Putamen (tissue), 1 donor: ENCODE data around the gene DPYSL3.
"Not testable (repeated sequence)": the region's sequence is repeated elsewhere in the genome, so short reads cannot be mapped to it uniquely, and the experiment has no call there.

Experiments used
- DNase-seq: peaks from one replicate; pipeline ENCODE4 v3.0.0-alpha.2; 2016; ENCODE audit warnings: low spot score

DPYSL3 gene

GRCh38 chr5:147509710-147510651 lies at the start of gene DPYSL3:
Gene DPYSL3 (minus strand): TSS chr5:147510068. CDS start chr5:147509858, 210 bp downstream.
- DNase-seq, result peak; percentile 11

- no peak for DNase-seq
Observed at GRCh38 chr5:147558826-147559225, 49.0 kb upstream of the DPYSL3 start.

GRCh38 chr5:147557876-147558745 lies 48.2 kb upstream of the DPYSL3 start:
- no peak for DNase-seq

DNA sequence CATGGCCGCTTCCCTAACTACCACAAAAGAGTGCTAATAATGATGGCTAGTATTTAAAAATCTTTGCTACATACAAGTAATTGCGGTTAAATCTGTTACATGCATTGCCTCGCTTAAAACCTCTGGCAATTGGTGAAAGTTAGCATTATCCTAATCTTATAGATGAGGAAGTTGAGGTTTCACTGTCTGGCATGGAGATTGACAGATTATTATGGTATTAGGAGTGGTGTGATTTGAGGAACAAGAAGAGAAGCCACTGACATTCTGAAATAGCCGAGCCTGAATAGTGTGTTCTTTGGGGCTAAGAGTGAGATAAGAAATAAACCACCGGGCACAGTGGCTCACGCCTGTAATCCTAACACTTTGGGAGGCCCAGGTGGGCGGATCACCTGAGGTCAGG lies 45.3 kb upstream of the DPYSL3 start:
- DNase-seq, result no peak

DNA sequence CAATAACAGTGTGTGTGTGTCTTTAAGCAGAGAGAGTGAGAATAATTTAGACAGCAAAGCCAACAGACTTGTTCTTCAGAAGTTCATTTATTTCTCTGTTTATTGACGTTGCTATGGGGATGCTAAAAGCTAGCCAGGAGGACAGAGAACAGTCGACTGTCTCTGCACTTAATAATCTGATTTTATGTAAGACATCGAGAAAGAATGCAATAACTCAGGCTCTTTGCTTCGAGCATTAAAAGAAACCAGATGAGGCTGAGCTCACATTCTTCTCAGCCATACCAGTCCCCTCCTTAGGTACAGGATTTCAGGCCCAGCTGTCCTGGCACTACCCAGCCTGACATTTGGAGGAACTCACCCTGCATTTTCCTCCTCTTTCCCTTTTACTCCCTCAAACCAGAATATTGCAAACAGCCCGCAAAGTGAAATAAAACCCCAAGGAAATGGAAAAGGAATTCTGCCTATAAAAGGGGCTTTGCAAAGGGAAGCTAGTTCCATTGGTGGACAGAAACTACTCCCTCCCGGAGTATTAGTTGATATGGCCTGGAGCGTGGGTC lies 44.5 kb upstream of the DPYSL3 start:
- no peak for DNase-seq

DNA sequence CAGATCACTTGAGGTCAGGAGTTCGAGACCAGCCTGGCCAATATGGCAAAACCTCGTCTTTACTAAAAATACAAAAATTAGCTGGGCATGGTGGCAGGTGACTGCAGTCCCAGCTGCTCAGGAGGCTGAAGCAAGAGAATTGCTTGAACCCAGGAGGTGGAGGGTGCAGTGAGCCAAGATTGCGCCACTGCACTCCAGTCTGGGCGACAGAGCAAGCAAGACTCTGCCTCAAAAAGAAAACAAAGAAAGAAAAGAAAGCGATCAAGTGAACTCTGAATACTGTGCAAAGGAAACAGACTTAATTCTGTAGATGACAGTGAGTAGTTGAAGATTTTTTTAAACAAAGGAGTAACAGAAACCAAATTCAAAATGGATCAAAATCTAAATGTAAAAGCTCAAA lies 43.9 kb upstream of the DPYSL3 start:
- not testable (repeated sequence) for DNase-seq

GRCh38 chr5:147552897-147553296 lies 43.0 kb upstream of the DPYSL3 start:
- no peak for DNase-seq

DNA sequence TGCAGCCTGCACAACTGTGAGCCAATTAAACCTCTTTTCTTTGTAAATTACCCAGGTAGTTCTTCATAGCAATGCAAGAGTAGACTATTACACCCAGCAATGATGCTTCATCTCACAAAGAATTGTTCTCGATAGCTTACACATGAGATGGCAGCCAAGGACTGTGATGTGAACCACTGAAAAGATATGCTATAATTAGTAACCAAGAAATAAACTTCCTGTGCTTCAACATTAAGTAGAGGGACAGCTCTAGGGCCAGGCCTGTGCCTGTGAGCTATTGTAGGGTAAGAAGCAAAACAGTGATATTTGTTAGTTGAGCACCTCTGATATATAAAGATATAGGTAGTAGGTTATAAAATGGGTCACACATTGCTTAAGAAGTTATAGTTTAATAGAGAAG lies 41.8 kb upstream of the DPYSL3 start:
- no peak for DNase-seq

DNA sequence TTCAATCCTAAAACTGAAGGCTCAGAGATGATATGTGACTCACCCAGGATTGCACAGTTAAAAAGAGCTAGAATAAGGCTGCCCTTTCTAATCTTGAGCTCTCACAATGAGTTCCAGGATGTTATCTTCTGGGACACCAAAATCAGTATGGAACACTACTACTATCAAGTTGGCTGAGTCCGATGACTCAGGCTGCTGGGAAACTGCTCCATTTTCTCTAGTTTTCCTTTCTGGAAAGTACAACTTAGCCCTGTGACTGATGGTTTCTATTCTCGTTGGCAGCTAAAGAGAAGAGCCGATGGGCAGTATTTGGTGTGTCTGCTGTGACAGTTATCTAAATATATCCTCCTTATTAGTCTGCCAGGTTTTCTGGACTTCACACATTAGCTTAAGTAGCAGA lies 37.9 kb upstream of the DPYSL3 start:
- DNase-seq, result no peak

DNA sequence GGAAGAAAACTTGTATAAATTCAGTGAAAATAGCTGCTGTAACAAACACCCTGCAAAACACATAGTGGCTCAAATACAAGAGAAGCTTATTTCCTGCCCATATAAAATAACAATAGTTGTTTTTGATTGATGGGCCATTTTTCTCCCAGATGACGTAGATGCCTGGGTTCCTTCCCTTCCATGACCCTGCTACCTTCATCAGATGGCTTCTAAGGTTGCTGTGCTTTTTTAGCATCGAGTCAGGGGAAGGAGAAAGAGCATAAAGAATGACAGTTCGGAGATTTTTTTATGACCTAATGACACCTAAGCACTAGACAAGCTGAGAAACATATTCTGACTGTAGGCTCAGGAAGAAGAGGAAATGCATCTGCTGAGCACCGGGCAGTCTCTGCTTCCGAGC lies 34.7 kb upstream of the DPYSL3 start:
- no peak for DNase-seq

DNA sequence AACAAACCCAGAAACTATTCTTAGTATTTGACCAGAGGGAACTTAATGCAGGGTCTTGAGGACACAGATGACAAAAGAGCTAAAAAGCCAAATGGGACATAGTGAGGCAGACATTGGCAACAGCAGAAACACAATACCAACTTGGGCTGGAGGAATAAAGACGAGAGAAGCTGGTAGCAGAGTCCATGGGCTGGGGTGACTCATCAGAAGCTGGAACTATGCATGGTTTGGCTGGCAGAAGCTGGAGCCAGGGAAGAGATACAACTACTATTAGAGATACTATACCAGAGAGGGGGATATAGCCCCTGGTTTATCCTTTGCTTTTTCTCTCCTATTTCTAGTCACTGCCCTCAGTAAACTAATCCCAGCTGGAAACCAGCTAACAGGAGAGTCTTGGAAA lies 29.2 kb upstream of the DPYSL3 start:
- no peak for DNase-seq

DNA sequence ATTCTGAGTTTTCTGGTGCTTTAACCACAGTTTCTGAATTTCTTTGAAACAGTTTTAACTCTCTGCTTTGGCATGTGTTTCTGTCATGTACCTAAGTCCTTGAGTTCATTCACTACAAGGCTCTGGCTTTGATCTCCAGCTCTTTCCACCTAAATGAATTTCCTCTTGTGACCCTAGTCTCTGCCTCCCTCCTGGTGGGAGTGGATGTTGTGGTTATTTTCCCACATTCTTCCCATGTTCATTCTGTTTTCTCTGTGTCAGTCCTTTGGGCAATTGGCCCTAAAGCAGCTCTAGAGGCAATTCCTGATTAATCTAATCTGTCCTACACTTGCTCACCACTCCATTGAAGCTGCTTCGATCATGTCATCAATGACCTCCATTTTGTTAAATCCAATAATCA lies 28.4 kb upstream of the DPYSL3 start:
- no peak for DNase-seq

GRCh38 chr5:147534172-147534951 lies 24.5 kb upstream of the DPYSL3 start:
- no peak for DNase-seq

- DNase-seq, result no peak
Observed at GRCh38 chr5:147532156-147532555, 22.3 kb upstream of the DPYSL3 start.

GRCh38 chr5:147530530-147531389 lies 20.9 kb upstream of the DPYSL3 start:
- DNase-seq, result no peak

- no peak for DNase-seq
Observed at GRCh38 chr5:147523069-147523468, 13.2 kb upstream of the DPYSL3 start.

DNA sequence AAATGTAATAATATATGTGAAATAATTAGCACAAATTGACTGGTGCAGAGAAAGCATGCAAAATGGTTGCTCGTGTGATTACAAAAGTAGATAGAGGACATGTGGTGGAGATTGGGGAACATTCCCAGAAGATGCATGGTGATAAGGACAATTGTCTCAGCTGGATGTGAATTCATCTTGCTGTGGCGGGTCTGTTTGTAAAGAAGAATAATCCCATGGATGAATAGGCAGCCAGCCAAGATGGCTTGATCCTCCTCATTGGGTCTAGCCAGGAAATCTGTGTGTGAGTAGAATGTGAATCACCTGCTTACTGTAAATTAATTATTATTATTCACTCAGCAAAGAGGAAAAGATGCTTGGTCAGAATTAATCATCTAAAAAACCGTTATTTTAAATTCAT lies 12.6 kb upstream of the DPYSL3 start:
- DNase-seq, result no peak

- no peak for DNase-seq
Observed at GRCh38 chr5:147520450-147520849, 10.6 kb upstream of the DPYSL3 start.

DNA sequence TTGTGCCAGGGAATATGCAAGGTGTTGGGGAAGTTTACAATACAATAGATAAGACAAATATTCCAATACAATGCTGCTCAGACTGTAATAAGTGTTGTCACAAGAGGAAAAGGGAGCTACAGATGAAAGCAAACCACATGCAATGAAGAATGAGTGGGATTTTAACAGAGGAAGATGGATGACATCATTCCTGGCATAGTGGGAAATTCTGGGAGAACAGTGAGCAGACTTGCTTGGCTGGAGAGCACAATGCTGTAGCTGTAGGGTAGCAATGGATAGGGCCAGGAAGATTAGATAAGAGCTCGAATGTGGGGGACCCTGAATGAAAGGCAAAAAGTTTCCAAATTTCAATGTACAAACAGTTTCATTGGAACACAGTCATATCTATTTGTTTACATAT lies 9.5 kb upstream of the DPYSL3 start:
- no peak for DNase-seq

DNA sequence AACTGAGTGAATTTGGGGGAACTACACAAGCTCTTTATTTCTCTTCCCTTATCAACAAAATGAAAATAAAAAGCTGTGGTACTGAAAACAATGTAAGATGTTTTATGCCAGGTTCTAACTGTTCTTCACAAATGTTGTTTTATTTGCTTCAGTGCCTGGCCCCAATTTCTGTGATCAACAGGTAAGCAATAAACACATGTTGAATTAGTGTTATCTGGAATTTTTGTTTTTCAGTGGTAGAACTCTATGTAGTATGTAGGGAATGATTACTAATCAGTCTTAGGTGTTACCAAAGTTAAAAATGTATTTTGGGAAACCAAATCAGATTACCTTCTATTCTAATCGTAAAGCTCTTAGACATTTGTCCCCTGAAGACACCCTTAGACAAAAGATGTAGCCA lies 7.5 kb upstream of the DPYSL3 start:
- DNase-seq, result no peak

DNA sequence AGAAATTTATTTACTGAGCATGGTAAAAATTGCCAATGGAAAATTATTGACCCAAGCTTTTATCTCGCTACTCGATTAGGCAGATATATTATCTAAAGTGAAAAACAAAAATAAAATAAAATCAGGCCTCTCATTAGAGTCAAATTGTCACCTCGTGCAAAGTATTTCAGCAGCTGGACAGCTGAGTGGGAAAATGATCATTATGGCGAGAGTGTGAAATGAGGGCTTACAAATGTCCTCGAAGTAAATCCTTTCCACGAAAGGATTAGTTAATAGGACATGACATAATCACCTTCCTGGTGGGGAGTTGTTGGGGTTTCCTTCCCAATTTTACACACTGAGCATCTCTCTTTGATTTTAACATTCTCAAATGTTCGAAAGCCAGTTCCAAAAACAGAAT lies 5.4 kb upstream of the DPYSL3 start:
- no peak for DNase-seq
